B cell (primary cell): Measurements from ENCODE around the gene KCNK7. TPM values are rescaled to one million over a fixed set of nuclear protein-coding genes. Genes with fewer than 3 reads are reported as not detected.

ENCODE experiments used
- ATAC-seq: fragments of 200-7000 bp; cut with Tn5 transposase; one replicate; pipeline ENCODE4 v1.10.0; 2021; ENCODE audit warnings: low read depth, mild to moderate bottlenecking, moderate number of reproducible peaks, moderate library complexity
- CTCF ChIA-PET: fragments of 350-600 bp; sonication (Branson Sonifier 250); formaldehyde crosslinking; loops from one replicate; lab custom pipeline; 2021; ENCODE audit warnings: antibody characterized with exemption, inconsistent platforms; lab: Charles Lee
- POLR2A ChIA-PET: fragments of 350-600 bp; sonication (Branson Sonifier 250); formaldehyde crosslinking; loops from one replicate; lab custom pipeline; 2021; ENCODE audit warnings: antibody characterized with exemption; lab: Charles Lee
- DNase-seq: peaks from one replicate; pipeline ENCODE4 v3.0.0; 2013
- H2AFZ ChIP-seq: 2 replicates; pipeline ENCODE4 v1.6.1; 2012; ENCODE audit warnings: mild to moderate bottlenecking, low read depth, low read length; ENCODE audit not compliant: insufficient read depth, poor library complexity, severe bottlenecking
- H3K27ac ChIP-seq, 2 donors: 1 replicate in 1 of 2; 2 replicates in 1 of 2; pipeline ENCODE4 v1.5.1; 2012 to 2013; ENCODE audit warnings: low read length in 2 of 2, mild to moderate bottlenecking in 2 of 2, moderate library complexity in 1 of 2
- H3K27me3 ChIP-seq, 4 experiments: fragments of 200-600 bp in 1 of 4; sonication (generic) in 1 of 4; replicated peaks in 1 of 4; 1 replicate in 2 of 4; 2 replicates in 2 of 4; pipeline versions ENCODE4 v1.6.1 to v1.7.0; 2013 to 2016; ENCODE audit warnings: low read length in 3 of 4, mild to moderate bottlenecking in 2 of 4, mixed read lengths in 1 of 4, moderate library complexity in 1 of 4; ENCODE audit not compliant: insufficient read depth in 4 of 4, control insufficient read depth in 3 of 4; ENCODE audit errors: control extremely low read depth in 1 of 4
- H3K36me3 ChIP-seq, 2 experiments: replicated peaks in 1 of 2; 1 replicate in 1 of 2; 2 replicates in 1 of 2; pipeline versions ENCODE4 v1.6.1 to v1.7.1; 2013; ENCODE audit warnings: low read length in 1 of 2; ENCODE audit not compliant: insufficient read depth in 2 of 2, control insufficient read depth in 1 of 2; ENCODE audit errors: control extremely low read depth in 1 of 2, extremely low read depth in 1 of 2
- H3K4me1 ChIP-seq, 2 donors: fragments of 200-600 bp in 1 of 2; sonication (generic) in 1 of 2; 1 replicate in 1 of 2; 2 replicates in 1 of 2; pipeline versions ENCODE4 v1.5.1 to v1.6.1; 2013 to 2017; ENCODE audit warnings: low read length in 2 of 2; ENCODE audit not compliant: control insufficient read depth in 2 of 2, insufficient read depth in 2 of 2
- H3K4me2 ChIP-seq: replicated peaks from 2 replicates; pipeline ENCODE3; 2012; ENCODE audit warnings: mild to moderate bottlenecking, low read depth, low read length; ENCODE audit not compliant: poor library complexity, severe bottlenecking
- H3K4me3 ChIP-seq, 5 experiments: fragments of 200-600 bp in 1 of 5; sonication (generic) in 1 of 5; 1 replicate in 3 of 5; 2 replicates in 2 of 5; pipeline versions ENCODE4 v1.5.1 to v1.7.0; 2011 to 2016; ENCODE audit warnings: low read length in 4 of 5, mild to moderate bottlenecking in 4 of 5, low read depth in 2 of 5, control low read depth in 1 of 5, moderate library complexity in 1 of 5; ENCODE audit not compliant: insufficient read depth in 1 of 5; ENCODE audit errors: control extremely low read depth in 1 of 5, extremely low read depth in 1 of 5
- H3K79me2 ChIP-seq: fragments of 200-600 bp; sonication (generic); one replicate; pipeline ENCODE4 v1.6.0; 2016; ENCODE audit warnings: low read length; ENCODE audit not compliant: control insufficient read depth, insufficient read depth
- H3K9ac ChIP-seq: fragments of 200-600 bp; sonication (generic); 2 replicates; pipeline ENCODE4 v1.6.1; 2017; ENCODE audit warnings: mild to moderate bottlenecking, low read length, moderate library complexity
- H3K9me3 ChIP-seq, 3 donors: one replicate each; pipeline versions ENCODE4 v1.6.1 to v1.7.1; 2013; ENCODE audit warnings: low read length in 2 of 3; ENCODE audit not compliant: control insufficient read depth in 2 of 3, insufficient read depth in 1 of 3; ENCODE audit errors: control extremely low read depth in 1 of 3
- H4K20me1 ChIP-seq: 2 replicates; pipeline ENCODE4 v1.6.0; 2012; ENCODE audit warnings: mild to moderate bottlenecking, low read length; ENCODE audit not compliant: insufficient read depth, control insufficient read depth, poor library complexity, severe bottlenecking
- H3K27ac Mint-ChIP-seq: one replicate; pipeline ENCODE4 v1.8.0; 2021; ENCODE audit warnings: mixed read lengths
- H3K27me3 Mint-ChIP-seq: one replicate; pipeline ENCODE4 v1.8.0; 2021; ENCODE audit warnings: mixed read lengths
- H3K4me1 Mint-ChIP-seq: one replicate; pipeline ENCODE4 v1.8.0; 2021; ENCODE audit warnings: mixed read lengths
- H3K4me3 Mint-ChIP-seq: one replicate; pipeline ENCODE4 v1.8.0; 2021; ENCODE audit warnings: mixed read lengths
- H3K9me3 Mint-ChIP-seq: one replicate; pipeline ENCODE4 v1.8.0; 2022; ENCODE audit warnings: mixed read lengths; ENCODE audit not compliant: insufficient read depth
- EZH2 ChIP-seq: IDR thresholded peaks from 2 replicates; pipeline ENCODE4 v1.6.1; 2012; ENCODE audit warnings: borderline replicate concordance, low read depth, mild to moderate bottlenecking, moderate library complexity, low read length; ENCODE audit not compliant: insufficient read depth, poor library complexity, severe bottlenecking
- whole genome bisulfite sequencing: methylation state at CpG from one replicate; pipeline ENCODE4 v1.1.5; 2013; ENCODE audit warnings: missing lambda C conversion rate; ENCODE audit not compliant: insufficient coverage; 5-methylcytosine and 5-hydroxymethylcytosine counted together
- intact Hi-C: fragments of 100-400 bp; cut with micrococcal nuclease; formaldehyde crosslinking; loops from one replicate; pipeline ENCODE4 v1.10.0; 2022
- polyA plus RNA-seq: library from polyadenylated mRNA; depleted of rRNA; stranded (reverse); fragments of >200 nt; gene quantifications from 2 replicates; pipeline ENCODE4 v1.2.3, GENCODE V29; 2012
- total RNA-seq, 2 donors: library from RNA; stranded (reverse); fragments of 120-200 nt in 1 of 2; gene quantifications; 1 replicate in 1 of 2; 2 replicates in 1 of 2; pipeline versions ENCODE4 v1.2.3 to v1.2.4, GENCODE V29; 2013 to 2022
- TF ChIP-seq, protein P1 (sequence below): fragments of 200-600 bp; IDR thresholded peaks from one replicate; pipeline ENCODE4 v1.8.0; 2022; ENCODE audit warnings: antibody characterized with exemption, mild to moderate bottlenecking

KCNK7 gene
- total and polyA plus RNA-seq, 2 donors (not counting 1 experiment from before 2014, with no cell fraction given) = 2.2 to 3.5 TPM

DNA sequence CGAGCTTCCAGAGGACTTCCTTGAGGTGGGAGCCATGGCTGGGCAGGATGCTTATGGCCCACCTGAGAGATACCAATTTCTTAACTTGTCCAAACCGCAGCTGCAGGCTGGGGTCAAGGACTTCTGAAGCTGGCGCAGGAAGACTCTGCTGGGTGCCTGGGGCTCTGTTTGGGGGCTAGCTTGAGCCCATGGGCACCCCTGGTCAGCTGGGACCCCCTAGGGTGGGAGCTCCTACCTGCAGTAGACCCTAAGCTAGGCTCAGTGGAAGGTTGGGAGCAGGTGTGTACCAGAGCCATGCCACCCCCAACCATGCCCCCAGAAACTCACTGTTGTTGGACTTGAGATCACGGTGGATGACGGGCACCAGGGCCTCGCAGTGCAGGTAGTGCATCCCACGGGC lies 17.1 kb upstream of the KCNK7 start:
- H3K9me3 Mint-ChIP-seq = no peaks in the 10 kb centered on the region
- intact Hi-C loops = loop anchor here (10.0 kb wide), 1 partner anchor 498 kb away; the partner anchor contains the start of genes TM7SF2 and ZNHIT2
- Histone ChIP-seq H3K9ac (peak overlapping the region; percentile 83), H3K4me3 (peak overlapping the region; percentile 4 to 93 (median 85)), H3K4me2 (peak overlapping the region; percentile 84), H2AFZ (peak overlapping the region; percentile 80), H3K36me3 (peaks cover 0 to 38% of the 10 kb centered on the region in 2 experiments), H3K4me1 (peaks cover 41 to 49% of the 10 kb centered on the region in 2 donors), H4K20me1 (peaks cover 56% of the 10 kb centered on the region), H3K79me2 (peaks cover 69% of the 10 kb centered on the region), H3K9me3 (peaks cover 0 to 3% (median 0%) of the 10 kb centered on the region in 3 donors), H3K27me3 (no peaks in the 10 kb centered on the region), H3K27ac (peak overlapping the region in 1 of 2 donors; percentile 89)
- DNase-seq = no peak
- no peaks in the 10 kb centered on the region for H3K27me3 Mint-ChIP-seq
- H3K27ac Mint-ChIP-seq = peak overlapping the region; percentile 67
- ATAC-seq = no peak
- peak overlapping the region; percentile 98 for H3K4me3 Mint-ChIP-seq
- peaks cover 59% of the 10 kb centered on the region for H3K4me1 Mint-ChIP-seq
- TF ChIP-seq, protein P1, sequence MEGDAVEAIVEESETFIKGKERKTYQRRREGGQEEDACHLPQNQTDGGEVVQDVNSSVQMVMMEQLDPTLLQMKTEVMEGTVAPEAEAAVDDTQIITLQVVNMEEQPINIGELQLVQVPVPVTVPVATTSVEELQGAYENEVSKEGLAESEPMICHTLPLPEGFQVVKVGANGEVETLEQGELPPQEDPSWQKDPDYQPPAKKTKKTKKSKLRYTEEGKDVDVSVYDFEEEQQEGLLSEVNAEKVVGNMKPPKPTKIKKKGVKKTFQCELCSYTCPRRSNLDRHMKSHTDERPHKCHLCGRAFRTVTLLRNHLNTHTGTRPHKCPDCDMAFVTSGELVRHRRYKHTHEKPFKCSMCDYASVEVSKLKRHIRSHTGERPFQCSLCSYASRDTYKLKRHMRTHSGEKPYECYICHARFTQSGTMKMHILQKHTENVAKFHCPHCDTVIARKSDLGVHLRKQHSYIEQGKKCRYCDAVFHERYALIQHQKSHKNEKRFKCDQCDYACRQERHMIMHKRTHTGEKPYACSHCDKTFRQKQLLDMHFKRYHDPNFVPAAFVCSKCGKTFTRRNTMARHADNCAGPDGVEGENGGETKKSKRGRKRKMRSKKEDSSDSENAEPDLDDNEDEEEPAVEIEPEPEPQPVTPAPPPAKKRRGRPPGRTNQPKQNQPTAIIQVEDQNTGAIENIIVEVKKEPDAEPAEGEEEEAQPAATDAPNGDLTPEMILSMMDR = no peak
- TF ChIP-seq EZH2 = no peak
- ChIA-PET POLR2A (interaction anchor here (1.0 to 3.9 kb wide), 3 partner anchors 15 to 72 kb away, joined by 3 to 17 read pairs (median 4); partner anchors contain the start of gene KCNK7), CTCF (interaction anchor here (0.6 to 3.8 kb wide), 9 partner anchors 9 to 88 kb away, joined by 3 to 21 read pairs (median 6); partner anchors contain the start of gene FAM89B)
- 51% methylated on average over 4 of the region's 7 CpGs for WGBS
